Activated CD4-positive, alpha-beta T cell treated with anti-CD3 and anti-CD28 coated beads for 36 hours (primary cell): ENCODE data around the gene KIRREL3. TPM values are rescaled to one million over a fixed set of nuclear protein-coding genes. Genes with fewer than 3 reads are reported as not detected.

ENCODE experiments used
- ATAC-seq: fragments of 200-7000 bp; cut with Tn5 transposase; one replicate; pipeline ENCODE4 v1.10.0; 2021; ENCODE audit warnings: mild to moderate bottlenecking, moderate library complexity
- CTCF ChIA-PET: fragments of 350-600 bp; sonication (Branson Sonifier 250); formaldehyde crosslinking; loops from one replicate; lab custom pipeline; 2021; ENCODE audit warnings: antibody characterized with exemption; lab: Charles Lee
- POLR2A ChIA-PET: fragments of 350-600 bp; sonication (Branson Sonifier 250); formaldehyde crosslinking; loops from one replicate; lab custom pipeline; 2021; ENCODE audit warnings: antibody characterized with exemption, inconsistent platforms; lab: Charles Lee
- DNase-seq: peaks from one replicate; pipeline ENCODE4 v3.0.0-alpha.2; 2020
- H3K27ac Mint-ChIP-seq: one replicate; pipeline ENCODE4 v1.8.0; 2021; ENCODE audit warnings: mixed read lengths
- H3K27me3 Mint-ChIP-seq: one replicate; pipeline ENCODE4 v1.8.0; 2021; ENCODE audit warnings: mixed read lengths
- H3K36me3 Mint-ChIP-seq: one replicate; pipeline ENCODE4 v1.8.0; 2021; ENCODE audit warnings: low read depth, mixed read lengths
- H3K4me1 Mint-ChIP-seq: one replicate; pipeline ENCODE4 v1.8.0; 2021; ENCODE audit warnings: mixed read lengths
- H3K4me3 Mint-ChIP-seq: one replicate; pipeline ENCODE4 v1.8.0; 2021; ENCODE audit warnings: mild to moderate bottlenecking, moderate library complexity, mixed read lengths
- H3K9me3 Mint-ChIP-seq: one replicate; pipeline ENCODE4 v1.8.0; 2021; ENCODE audit warnings: low read depth, mixed read lengths
- intact Hi-C, 2 experiments: fragments of 100-400 bp; cut with DNase I in 1 of 2; cut with micrococcal nuclease in 1 of 2; formaldehyde crosslinking; loops; one replicate each; pipeline versions ENCODE4 v1.14.2 to v1.15.1; 2022 to 2024; cut with DNase I, micrococcal nuclease
- total RNA-seq, 2 experiments: library from RNA; stranded (reverse); gene quantifications; one replicate each; pipeline ENCODE4 v1.2.3, GENCODE V29; 2021

Gene KIRREL3
- total RNA-seq, 2 experiments from 2014 or later, result not detected

GRCh38 chr11:126863294-126863997 lies 137.1 kb downstream of the KIRREL3 start:
- Mint-ChIP-seq H3K36me3 (no peaks in the 10 kb centered on the region), H3K4me3 (no peak overlapping the region), H3K9me3 (no peaks in the 10 kb centered on the region)

DNA sequence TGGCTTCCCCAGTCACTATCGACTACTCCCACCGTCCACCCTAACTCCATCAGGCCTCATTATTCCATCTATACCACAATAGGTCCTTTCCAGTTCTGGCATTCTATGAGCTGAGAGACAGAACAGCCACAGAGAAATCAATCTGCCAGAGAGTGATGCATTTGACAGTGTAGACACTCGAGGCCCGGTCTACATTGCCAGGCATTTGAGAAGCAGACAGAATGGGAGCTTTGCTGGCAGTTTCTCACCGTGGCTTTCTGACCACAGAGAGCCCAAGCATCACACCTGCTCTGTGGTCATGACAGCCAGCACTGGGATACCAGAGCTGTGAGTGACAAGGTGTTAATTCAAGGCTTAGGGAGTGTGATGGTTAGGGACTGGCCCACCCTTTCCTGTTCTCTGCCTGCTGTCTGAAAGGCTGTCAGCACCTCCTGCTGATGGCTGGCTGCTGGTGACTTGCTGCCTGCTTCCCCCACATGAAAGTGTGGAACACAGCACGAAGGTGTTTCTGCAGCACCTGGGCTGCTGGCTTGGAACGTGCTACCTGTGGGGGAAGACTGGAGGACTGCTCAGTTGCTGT lies 137.8 kb downstream of the KIRREL3 start:
- ATAC-seq (no peak), DNase-seq (no peak)
- intact Hi-C loops, result no loop called here
- POLR2A ChIA-PET, result no interaction called here
- H3K4me1 Mint-ChIP-seq, result no peaks in the 10 kb centered on the region
- no peaks in the 10 kb centered on the region for H3K36me3 Mint-ChIP-seq
- H3K27me3 Mint-ChIP-seq, result peaks cover 5% of the 10 kb centered on the region
- CTCF ChIA-PET, result interaction anchor here (0.7 kb wide), 1 partner anchor 10 kb away, joined by 3 read pairs; no protein-coding TSS in a partner anchor
- H3K9me3 Mint-ChIP-seq, result no peaks in the 10 kb centered on the region
- no peak overlapping the region for H3K4me3 Mint-ChIP-seq
- no peak overlapping the region for H3K27ac Mint-ChIP-seq

More at GRCh38 chr11:126863294-126863997, 137.1 kb downstream of the KIRREL3 start:
- POLR2A ChIA-PET, result no interaction called here
- Mint-ChIP-seq H3K4me1 (no peaks in the 10 kb centered on the region), H3K27me3 (peaks cover 5% of the 10 kb centered on the region), H3K27ac (no peak overlapping the region)
- CTCF ChIA-PET, result interaction anchor here (0.6 to 1.3 kb wide), 2 partner anchors 11 to 989 kb away, joined by 3 to 4 read pairs; no protein-coding TSS in a partner anchor
- no peak for ATAC-seq
- DNase-seq, result no peak
- intact Hi-C loops, result no loop called here

DNA sequence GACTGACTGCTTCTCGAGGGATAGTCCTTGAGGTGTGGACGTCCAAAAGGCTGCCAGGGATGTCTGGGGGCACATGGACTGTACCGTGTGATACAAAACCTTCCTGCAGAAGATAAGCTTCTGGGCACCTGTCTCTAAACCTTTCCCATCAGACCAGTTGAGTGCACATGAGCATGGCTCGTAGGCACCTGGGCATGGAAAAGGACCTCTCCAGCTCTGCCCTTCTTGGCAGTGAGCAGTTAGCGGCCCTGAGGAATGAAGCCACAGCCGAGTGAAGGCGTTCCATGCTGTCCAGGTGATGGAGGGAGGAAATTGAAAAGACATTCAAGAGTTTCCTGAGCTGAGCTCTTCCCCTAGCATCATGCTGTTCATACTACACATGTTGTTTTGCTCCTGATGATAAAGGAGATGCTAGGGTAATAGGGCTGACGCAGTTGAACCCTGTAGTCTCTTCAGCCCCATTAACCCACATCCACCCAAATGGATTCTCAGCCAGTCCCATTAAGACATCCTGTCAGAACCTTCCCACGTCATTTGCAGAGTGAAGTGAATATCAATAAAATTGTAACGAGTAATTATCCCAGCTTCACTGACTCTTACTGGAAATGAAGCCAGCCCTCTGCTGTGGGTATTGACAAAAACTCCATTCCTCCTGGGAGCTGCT lies 138.6 kb downstream of the KIRREL3 start:
- DNase-seq (no peak), ATAC-seq (no peak)
- Mint-ChIP-seq H3K27me3 (peaks cover 3% of the 10 kb centered on the region), H3K4me1 (no peaks in the 10 kb centered on the region), H3K27ac (no peak overlapping the region), H3K36me3 (no peaks in the 10 kb centered on the region), H3K4me3 (no peak overlapping the region), H3K9me3 (no peaks in the 10 kb centered on the region)
- ChIA-PET POLR2A (no interaction called here), CTCF (interaction anchor here (0.7 kb wide), 2 partner anchors 9 to 41 kb away, joined by 3 read pairs; no protein-coding TSS in a partner anchor)
- intact Hi-C loops, result no loop called here

- Mint-ChIP-seq H3K4me1 (no peaks in the 10 kb centered on the region), H3K4me3 (no peak overlapping the region), H3K27ac (no peak overlapping the region), H3K36me3 (no peaks in the 10 kb centered on the region), H3K9me3 (no peaks in the 10 kb centered on the region), H3K27me3 (no peaks in the 10 kb centered on the region)
- intact Hi-C loops, result no loop called here
- ATAC-seq (no peak), DNase-seq (no peak)
- ChIA-PET CTCF (no interaction called here), POLR2A (no interaction called here)
Measured at GRCh38 chr11:126857860-126858808, 142.4 kb downstream of the KIRREL3 start.

- no peaks in the 10 kb centered on the region for H3K36me3 Mint-ChIP-seq
- no peak for DNase-seq
Measured at GRCh38 chr11:126855536-126855935, 145.0 kb downstream of the KIRREL3 start.

DNA sequence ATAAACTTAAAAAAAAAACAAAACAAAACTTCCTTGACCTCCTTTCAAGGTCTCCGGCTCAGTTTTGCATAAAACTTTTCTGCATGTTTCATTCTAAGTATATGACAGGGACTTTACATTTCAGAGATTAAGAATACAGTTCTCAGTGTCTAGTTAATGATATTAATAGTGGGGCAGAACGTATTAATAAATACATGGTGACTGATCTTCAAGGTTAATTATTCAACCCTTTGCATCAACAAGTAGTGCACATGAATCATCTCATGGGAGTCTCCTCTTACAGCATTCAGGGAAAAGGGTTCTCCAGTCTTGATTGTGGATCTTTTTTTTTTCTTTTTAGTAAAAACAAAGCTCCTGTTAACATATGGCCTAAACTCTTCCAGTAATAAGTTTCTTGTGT lies 146.8 kb downstream of the KIRREL3 start:
- no peaks in the 10 kb centered on the region for H3K9me3 Mint-ChIP-seq
- H3K4me1 Mint-ChIP-seq, result no peaks in the 10 kb centered on the region
- intact Hi-C loops, result no loop called here
- H3K27ac Mint-ChIP-seq, result no peak overlapping the region
- H3K4me3 Mint-ChIP-seq, result no peak overlapping the region
- ATAC-seq (no peak), DNase-seq (no peak)
- no peaks in the 10 kb centered on the region for H3K27me3 Mint-ChIP-seq
- ChIA-PET POLR2A (no interaction called here), CTCF (no interaction called here)
- no peaks in the 10 kb centered on the region for H3K36me3 Mint-ChIP-seq

More at GRCh38 chr11:126855536-126855935, 145.0 kb downstream of the KIRREL3 start:
- H3K27ac Mint-ChIP-seq, result no peak overlapping the region
- ChIA-PET CTCF (no interaction called here), POLR2A (no interaction called here)
- no peak for ATAC-seq
- H3K27me3 Mint-ChIP-seq, result no peaks in the 10 kb centered on the region
- no peaks in the 10 kb centered on the region for H3K9me3 Mint-ChIP-seq
- no peaks in the 10 kb centered on the region for H3K4me1 Mint-ChIP-seq
- H3K4me3 Mint-ChIP-seq, result no peak overlapping the region
- intact Hi-C loops, result no loop called here

GRCh38 chr11:126844789-126845188 lies 155.8 kb downstream of the KIRREL3 start:
- Mint-ChIP-seq H3K27me3 (no peaks in the 10 kb centered on the region), H3K4me3 (no peak overlapping the region), H3K4me1 (no peaks in the 10 kb centered on the region), H3K36me3 (no peaks in the 10 kb centered on the region), H3K9me3 (no peaks in the 10 kb centered on the region), H3K27ac (no peak overlapping the region)
- POLR2A ChIA-PET, result no interaction called here
- CTCF ChIA-PET, result no interaction called here
- intact Hi-C loops, result no loop called here
- DNase-seq (no peak), ATAC-seq (no peak)

DNA sequence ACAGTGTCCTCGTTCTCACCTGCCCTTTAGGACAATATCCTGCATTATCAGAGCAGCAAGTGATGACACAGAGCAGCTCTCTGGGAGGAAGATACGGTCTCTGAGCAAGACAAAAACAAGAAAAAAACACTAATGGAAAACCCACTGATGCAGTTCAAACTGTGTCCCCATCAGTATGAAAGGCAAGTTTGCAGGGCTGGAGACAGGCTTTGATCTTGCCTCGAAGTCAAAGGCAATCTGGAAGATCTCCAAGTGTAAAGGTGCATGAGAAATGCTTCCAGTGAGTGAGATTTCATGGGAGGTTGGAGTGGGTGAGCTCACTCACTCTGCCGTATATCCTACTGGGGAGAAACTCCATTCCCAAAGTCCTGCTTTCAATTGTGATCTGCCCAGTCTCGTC lies 157.5 kb downstream of the KIRREL3 start:
- Mint-ChIP-seq H3K27me3 (no peaks in the 10 kb centered on the region), H3K27ac (no peak overlapping the region), H3K4me1 (no peaks in the 10 kb centered on the region), H3K4me3 (no peak overlapping the region), H3K9me3 (no peaks in the 10 kb centered on the region), H3K36me3 (no peaks in the 10 kb centered on the region)
- ATAC-seq (no peak), DNase-seq (no peak)
- intact Hi-C loops, result no loop called here
- CTCF ChIA-PET, result no interaction called here
- POLR2A ChIA-PET, result no interaction called here

- Mint-ChIP-seq H3K27ac (no peak overlapping the region), H3K36me3 (no peaks in the 10 kb centered on the region), H3K4me1 (no peaks in the 10 kb centered on the region), H3K4me3 (no peak overlapping the region), H3K27me3 (peaks cover 3% of the 10 kb centered on the region), H3K9me3 (no peaks in the 10 kb centered on the region)
- intact Hi-C loops, result no loop called here
- ATAC-seq (no peak), DNase-seq (no peak)
- CTCF ChIA-PET, result no interaction called here
- POLR2A ChIA-PET, result no interaction called here
Measured at GRCh38 chr11:126841999-126842398, 158.6 kb downstream of the KIRREL3 start.

DNA sequence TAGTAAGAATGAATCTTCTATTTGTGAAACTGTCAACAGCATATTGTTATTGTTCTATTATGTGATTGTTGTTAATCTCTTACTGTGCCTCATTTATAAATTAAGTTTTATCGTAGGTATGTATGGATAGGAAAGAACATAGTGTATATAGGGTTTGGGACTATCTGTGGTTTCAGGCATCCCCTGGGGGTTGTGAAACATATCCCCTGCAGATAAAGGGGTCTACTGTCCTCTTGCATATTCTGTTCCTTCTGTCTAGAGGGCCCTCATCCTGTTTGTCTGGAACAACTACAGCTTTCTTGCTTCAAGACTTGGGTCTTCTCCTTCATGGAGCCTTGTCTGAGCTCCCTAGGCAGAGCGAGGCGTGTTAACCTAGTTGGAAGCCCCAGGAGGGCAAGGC lies 159.6 kb downstream of the KIRREL3 start:
- DNase-seq, result no peak
- Mint-ChIP-seq H3K4me1 (no peaks in the 10 kb centered on the region), H3K27me3 (peaks cover 3% of the 10 kb centered on the region), H3K9me3 (no peaks in the 10 kb centered on the region), H3K36me3 (no peaks in the 10 kb centered on the region), H3K4me3 (no peak overlapping the region), H3K27ac (no peak overlapping the region)
- intact Hi-C loops, result no loop called here
- ChIA-PET CTCF (no interaction called here), POLR2A (no interaction called here)
- no peak for ATAC-seq

- no peak for DNase-seq
- POLR2A ChIA-PET, result no interaction called here
- Mint-ChIP-seq H3K27me3 (peaks cover 3% of the 10 kb centered on the region), H3K4me1 (no peaks in the 10 kb centered on the region), H3K4me3 (no peak overlapping the region), H3K27ac (no peak overlapping the region), H3K36me3 (no peaks in the 10 kb centered on the region), H3K9me3 (no peaks in the 10 kb centered on the region)
- CTCF ChIA-PET, result no interaction called here
- no peak for ATAC-seq
- intact Hi-C loops, result no loop called here
Measured at GRCh38 chr11:126840201-126840886, 160.2 kb downstream of the KIRREL3 start.
